GM18508 (cell line): ENCODE data around the gene PCYOX1L.

Experiments
- ATAC-seq: cut with Tn5 transposase; IDR thresholded peaks from one replicate; pipeline ENCODE4 v1.9.1; 2021; ENCODE audit warnings: moderate number of reproducible peaks; ENCODE audit not compliant: insufficient read depth, unreplicated experiment

PCYOX1L gene

GRCh38 chr5:149417711-149418368 lies 60.0 kb downstream of the PCYOX1L start:
- no peak for ATAC-seq

GRCh38 chr5:149418910-149419531 lies 61.2 kb downstream of the PCYOX1L start:
- no peak for ATAC-seq
